ENCODE results near the gene BTG1. TPM values are rescaled to one million over a fixed set of nuclear protein-coding genes. Genes with fewer than 3 reads are reported as not detected.

The BTG1 gene
- total RNA-seq, 1 experiment from 2014 or later: 29.8 TPM

DNA sequence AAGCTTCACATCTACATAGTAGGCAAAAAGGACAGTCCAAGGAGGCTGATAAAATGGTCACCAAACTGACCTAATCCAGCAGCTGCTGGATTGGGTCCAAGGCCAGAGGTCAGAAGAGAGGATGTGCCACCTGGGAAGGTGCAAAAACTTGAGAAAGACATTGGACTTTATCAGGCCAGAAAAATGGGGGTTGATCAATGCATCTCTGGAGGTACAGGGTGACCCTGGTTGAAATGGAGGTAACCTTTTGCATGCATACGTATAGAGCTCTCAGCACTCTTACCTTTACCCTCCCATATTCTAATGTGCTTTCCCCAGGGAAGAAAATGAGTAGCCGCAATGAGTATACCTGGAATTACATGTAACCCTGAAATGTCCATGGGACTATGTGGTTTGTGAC lies 16.0 kb downstream of the BTG1 start:
- no TSS peak for BruUV-seq (replicated peaks)
- no peak overlapping the region for H3K27ac ChIP-seq (ENCODE audit: low read length)
- ChIA-PET CTCF (no interaction called here), POLR2A (ENCODE audit: unreplicated experiment) (no interaction called here)
- H3F3A ChIP-seq (ENCODE audit: low read length, unreplicated experiment): no peaks in the 10 kb centered on the region
- H2AFZ ChIP-seq (ENCODE audit: low read length): no peak overlapping the region
- no peaks in the 10 kb centered on the region for H3K9me3 ChIP-seq (ENCODE audit: low read length)
- intact Hi-C loops (cut with micrococcal nuclease): no loop called here
- H3K27me3 ChIP-seq (ENCODE audit: low read length): no peaks in the 10 kb centered on the region
- TF ChIP-seq, protein P1, sequence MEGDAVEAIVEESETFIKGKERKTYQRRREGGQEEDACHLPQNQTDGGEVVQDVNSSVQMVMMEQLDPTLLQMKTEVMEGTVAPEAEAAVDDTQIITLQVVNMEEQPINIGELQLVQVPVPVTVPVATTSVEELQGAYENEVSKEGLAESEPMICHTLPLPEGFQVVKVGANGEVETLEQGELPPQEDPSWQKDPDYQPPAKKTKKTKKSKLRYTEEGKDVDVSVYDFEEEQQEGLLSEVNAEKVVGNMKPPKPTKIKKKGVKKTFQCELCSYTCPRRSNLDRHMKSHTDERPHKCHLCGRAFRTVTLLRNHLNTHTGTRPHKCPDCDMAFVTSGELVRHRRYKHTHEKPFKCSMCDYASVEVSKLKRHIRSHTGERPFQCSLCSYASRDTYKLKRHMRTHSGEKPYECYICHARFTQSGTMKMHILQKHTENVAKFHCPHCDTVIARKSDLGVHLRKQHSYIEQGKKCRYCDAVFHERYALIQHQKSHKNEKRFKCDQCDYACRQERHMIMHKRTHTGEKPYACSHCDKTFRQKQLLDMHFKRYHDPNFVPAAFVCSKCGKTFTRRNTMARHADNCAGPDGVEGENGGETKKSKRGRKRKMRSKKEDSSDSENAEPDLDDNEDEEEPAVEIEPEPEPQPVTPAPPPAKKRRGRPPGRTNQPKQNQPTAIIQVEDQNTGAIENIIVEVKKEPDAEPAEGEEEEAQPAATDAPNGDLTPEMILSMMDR (conservative IDR thresholded peaks at IDR 0.05; ENCODE audit: low read depth, low read length): no peak
- TF ChIP-seq EZH2phosphoT487 (IDR thresholded peaks at IDR 0.05; ENCODE audit: borderline replicate concordance, low read length) (no peak), EZH2 (IDR thresholded peaks at IDR 0.05; ENCODE audit: low read length, unreplicated experiment) (no peak)
- H3K79me2 ChIP-seq (ENCODE audit: low read length): peaks cover 96% of the 10 kb centered on the region
- ATAC-seq (no peak), DNase-seq (no peak)
- H3K36me3 ChIP-seq (ENCODE audit: low read depth, low read length): peaks cover 8% of the 10 kb centered on the region
- no peaks in the 10 kb centered on the region for H3K9me2 ChIP-seq (replicated peaks; ENCODE audit: low read length)
- H3K4me3 ChIP-seq (ENCODE audit: low read length): no peak overlapping the region
- H3K4me1 ChIP-seq (ENCODE audit: insufficient read depth, low read length): peaks cover 19% of the 10 kb centered on the region
- H4K20me1 ChIP-seq (ENCODE audit: low read length): peaks cover 37% of the 10 kb centered on the region
- H3K9ac ChIP-seq (ENCODE audit: low read length): no peak overlapping the region
- no peak overlapping the region for H3K4me2 ChIP-seq (ENCODE audit: low read length)

DNA sequence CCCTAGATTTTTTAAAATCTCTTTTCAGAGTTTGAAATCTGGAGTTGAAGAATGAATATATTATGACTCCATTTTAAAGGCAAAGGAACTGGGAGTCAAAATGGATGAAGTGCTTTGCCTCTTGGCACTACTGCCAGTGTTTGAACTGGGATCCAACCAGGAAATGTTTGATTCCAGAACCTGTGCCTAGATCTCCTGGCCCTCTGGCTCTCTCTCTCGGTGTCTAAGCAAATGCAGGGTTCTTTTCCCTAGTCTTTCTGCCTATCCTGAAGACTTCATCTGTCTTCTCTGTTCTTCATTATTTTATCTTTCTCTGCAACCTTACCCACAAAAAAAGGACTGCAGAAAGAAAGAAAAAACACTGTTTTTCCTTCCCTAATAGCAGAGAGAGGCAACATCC lies 17.0 kb downstream of the BTG1 start:
- Histone ChIP-seq H3K27me3 (ENCODE audit: low read length) (no peaks in the 10 kb centered on the region), H3K9me3 (ENCODE audit: low read length) (no peaks in the 10 kb centered on the region), H3K4me2 (ENCODE audit: low read length) (no peak overlapping the region), H3K9me2 (replicated peaks; ENCODE audit: low read length) (no peaks in the 10 kb centered on the region), H3F3A (ENCODE audit: low read length, unreplicated experiment) (no peaks in the 10 kb centered on the region), H3K9ac (ENCODE audit: low read length) (no peak overlapping the region), H4K20me1 (ENCODE audit: low read length) (peaks cover 27% of the 10 kb centered on the region), H3K79me2 (ENCODE audit: low read length) (peaks cover 96% of the 10 kb centered on the region), H3K4me3 (ENCODE audit: low read length) (no peak overlapping the region), H3K36me3 (ENCODE audit: low read depth, low read length) (peaks cover 8% of the 10 kb centered on the region), H3K4me1 (ENCODE audit: insufficient read depth, low read length) (peaks cover 9% of the 10 kb centered on the region), H3K27ac (ENCODE audit: low read length) (no peak overlapping the region), H2AFZ (ENCODE audit: low read length) (no peak overlapping the region)
- intact Hi-C loops (cut with micrococcal nuclease): no loop called here
- no peak for DNase-seq
- TF ChIP-seq EZH2phosphoT487 (IDR thresholded peaks at IDR 0.05; ENCODE audit: borderline replicate concordance, low read length) (no peak), EZH2 (IDR thresholded peaks at IDR 0.05; ENCODE audit: low read length, unreplicated experiment) (no peak)
- TF ChIP-seq, protein P1 (conservative IDR thresholded peaks at IDR 0.05; ENCODE audit: low read depth, low read length): no peak
- ChIA-PET POLR2A (ENCODE audit: unreplicated experiment) (no interaction called here), CTCF (no interaction called here)
- ATAC-seq: no peak
- BruUV-seq (replicated peaks): no TSS peak

DNA sequence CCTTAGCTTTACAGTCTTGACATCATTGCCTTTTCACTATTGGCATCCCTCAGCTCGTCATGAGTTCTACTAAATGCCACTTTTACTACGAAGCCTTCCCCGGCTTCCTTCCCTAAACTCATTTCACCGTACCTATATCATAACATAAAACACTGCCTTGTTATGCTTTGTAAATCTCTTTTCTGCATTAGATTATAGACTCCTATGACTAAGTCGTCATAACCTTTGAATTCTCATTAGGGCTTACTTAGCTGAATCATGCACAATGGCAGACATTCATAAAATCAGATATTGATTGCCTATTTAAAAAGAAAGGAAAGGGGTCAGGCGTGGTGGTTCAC lies 21.0 kb downstream of the BTG1 start:
- CTCF ChIA-PET: interaction anchor here (0.6 kb wide), 1 partner anchor 509 kb away, joined by 3 read pairs; no protein-coding TSS in a partner anchor
- Histone ChIP-seq H3K9ac (ENCODE audit: low read length) (no peak overlapping the region), H3K36me3 (ENCODE audit: low read depth, low read length) (peaks cover 3% of the 10 kb centered on the region), H3K9me3 (ENCODE audit: low read length) (no peaks in the 10 kb centered on the region), H3K4me1 (ENCODE audit: insufficient read depth, low read length) (no peaks in the 10 kb centered on the region), H3K9me2 (replicated peaks; ENCODE audit: low read length) (no peaks in the 10 kb centered on the region), H3K27ac (ENCODE audit: low read length) (no peak overlapping the region), H2AFZ (ENCODE audit: low read length) (no peak overlapping the region), H3K4me3 (ENCODE audit: low read length) (no peak overlapping the region), H3K79me2 (ENCODE audit: low read length) (peaks cover 90% of the 10 kb centered on the region), H3K4me2 (ENCODE audit: low read length) (no peak overlapping the region), H3K27me3 (ENCODE audit: low read length) (no peaks in the 10 kb centered on the region), H4K20me1 (ENCODE audit: low read length) (peaks cover 9% of the 10 kb centered on the region; the same call in 1 of the 2 replicates), H3F3A (ENCODE audit: low read length, unreplicated experiment) (no peaks in the 10 kb centered on the region)
- ATAC-seq (no peak), DNase-seq (no peak)
- TF ChIP-seq EZH2 (IDR thresholded peaks at IDR 0.05; ENCODE audit: low read length, unreplicated experiment) (no peak), EZH2phosphoT487 (IDR thresholded peaks at IDR 0.05; ENCODE audit: borderline replicate concordance, low read length) (no peak)
- TF ChIP-seq, protein P1 (conservative IDR thresholded peaks at IDR 0.05; ENCODE audit: low read depth, low read length): no peak
- POLR2A ChIA-PET (ENCODE audit: unreplicated experiment): no interaction called here
- intact Hi-C loops (cut with micrococcal nuclease): no loop called here
- no TSS peak for BruUV-seq (replicated peaks)
